Kidney (tissue), 14 donors: ENCODE measurements around the gene CARNS1. TPM values are rescaled to one million over a fixed set of nuclear protein-coding genes. Genes with fewer than 3 reads are reported as not detected.
A peak's percentile ranks its signal among the peaks of the same experiment; 100 is the strongest.

Experiments used
- DNase-seq, 5 donors: peaks; one replicate each; pipeline ENCODE4 v3.0.0-alpha.2; 2013 to 2020
- FAIRE-seq: peaks from 2 replicates; lab custom pipeline; 2012; peaks lifted over from hg19 to GRCh38; lab: Jason Lieb, UNC
- H3K27ac ChIP-seq, 2 donors: one replicate each; pipeline ENCODE4 v1.7.0; 2013; ENCODE audit warnings: low read depth in 2 of 2, low read length in 2 of 2, inconsistent platforms in 1 of 2
- H3K27me3 ChIP-seq: one replicate; pipeline ENCODE4 v1.7.1; 2013; ENCODE audit warnings: low read length, inconsistent platforms; ENCODE audit not compliant: control insufficient read depth, insufficient read depth
- H3K36me3 ChIP-seq, 3 donors: one replicate each; pipeline versions ENCODE4 v1.7.0 to v1.7.1; 2013; ENCODE audit warnings: low read length in 3 of 3, control low read depth in 1 of 3, inconsistent platforms in 1 of 3; ENCODE audit not compliant: insufficient read depth in 3 of 3, control insufficient read depth in 2 of 3
- H3K4me1 ChIP-seq, 3 donors: one replicate each; pipeline versions ENCODE4 v1.7.0 to v1.7.1; 2013; ENCODE audit warnings: low read length in 3 of 3, inconsistent platforms in 1 of 3, low read depth in 1 of 3; ENCODE audit not compliant: control insufficient read depth in 2 of 3, insufficient read depth in 2 of 3
- H3K4me3 ChIP-seq, 3 donors: one replicate each; pipeline versions ENCODE4 v1.7.0 to v1.8.1; 2013; ENCODE audit warnings: low read length in 3 of 3, control low read depth in 1 of 3, inconsistent platforms in 1 of 3
- H3K9ac ChIP-seq, 3 donors: one replicate each; pipeline versions ENCODE4 v1.7.0 to v1.7.1; 2013; ENCODE audit warnings: low read length in 3 of 3, control low read depth in 1 of 3, inconsistent platforms in 1 of 3
- H3K9me3 ChIP-seq, 3 donors: one replicate each; pipeline versions ENCODE4 v1.7.0 to v1.7.1; 2013; ENCODE audit warnings: low read length in 3 of 3, control low read depth in 1 of 3, inconsistent platforms in 1 of 3; ENCODE audit not compliant: control insufficient read depth in 2 of 3, insufficient read depth in 1 of 3
- intact Hi-C: fragments of 100-400 bp; cut with DNase I; formaldehyde crosslinking; loops from one replicate; pipeline ENCODE4 v1.11.1; 2022
- polyA plus RNA-seq: library from polyadenylated mRNA; stranded (reverse); fragments of 350-450 nt; fragmentation: Illumina TruSeq; extraction: RNeasy Lipid Tissue Mini Kit (QIAGEN cat#74804); gene quantifications from one replicate; pipeline ENCODE4 v1.2.3, GENCODE V29; 2014; ENCODE audit warnings: low read depth, low replicate concordance; ENCODE audit not compliant: insufficient read depth
- total RNA-seq: library from RNA; stranded (reverse); fragmentation: NEBNext Ultra II Directional; extraction: Animal tissue kit (Norgen Biotek cat#: 25700); gene quantifications from one replicate; pipeline ENCODE4 v1.2.1, GENCODE V29; 2021
- TF ChIP-seq, protein P1 (sequence below): IDR thresholded peaks from 3 replicates; pipeline ENCODE4 v1.5.1; 2012; ENCODE audit warnings: mild to moderate bottlenecking, moderate library complexity, borderline replicate concordance; ENCODE audit not compliant: insufficient read depth; ENCODE audit errors: extremely low read depth
- donor health status: control.
- donor health status: control.
- donor health status: control.
- donor health status: control.
- donor health status: control.
- donor health status: DM: yes; HTN: yes; CAD: no.
- donor health status: Normal renal cell carcinoma (clear cell type).

Gene CARNS1
- total and polyA plus RNA-seq, 2 donors from 2014 or later = 0.80 to 1.7 TPM

DNA sequence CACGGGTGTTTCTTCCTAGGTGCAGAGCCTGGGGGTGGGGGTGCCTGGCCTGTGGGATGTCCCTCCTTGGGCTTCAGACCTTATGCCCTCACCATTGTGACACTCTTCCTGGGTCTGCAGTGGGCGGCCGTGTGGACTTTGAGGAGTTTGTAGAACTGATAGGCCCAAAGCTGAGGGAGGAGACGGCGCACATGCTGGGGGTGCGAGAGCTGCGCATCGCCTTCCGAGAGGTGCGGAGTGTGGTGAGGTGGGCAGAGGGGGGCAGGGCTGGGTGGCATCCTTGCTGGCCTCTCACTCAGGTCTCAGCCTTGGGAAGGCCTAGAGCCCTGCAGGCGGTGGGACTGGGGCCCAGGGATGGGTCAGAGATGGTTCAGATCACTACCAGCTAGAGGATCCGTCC lies 42.0 kb downstream of the CARNS1 start:
- intact Hi-C loops = no loop called here
- Histone ChIP-seq H3K4me3 (no peak overlapping the region), H3K4me1 (peaks cover 0 to 2% (median 0%) of the 10 kb centered on the region in 3 donors), H3K27me3 (no peaks in the 10 kb centered on the region), H3K27ac (no peak overlapping the region), H3K9ac (no peak overlapping the region), H3K36me3 (no peaks in the 10 kb centered on the region), H3K9me3 (no peaks in the 10 kb centered on the region)
- TF ChIP-seq, protein P1, sequence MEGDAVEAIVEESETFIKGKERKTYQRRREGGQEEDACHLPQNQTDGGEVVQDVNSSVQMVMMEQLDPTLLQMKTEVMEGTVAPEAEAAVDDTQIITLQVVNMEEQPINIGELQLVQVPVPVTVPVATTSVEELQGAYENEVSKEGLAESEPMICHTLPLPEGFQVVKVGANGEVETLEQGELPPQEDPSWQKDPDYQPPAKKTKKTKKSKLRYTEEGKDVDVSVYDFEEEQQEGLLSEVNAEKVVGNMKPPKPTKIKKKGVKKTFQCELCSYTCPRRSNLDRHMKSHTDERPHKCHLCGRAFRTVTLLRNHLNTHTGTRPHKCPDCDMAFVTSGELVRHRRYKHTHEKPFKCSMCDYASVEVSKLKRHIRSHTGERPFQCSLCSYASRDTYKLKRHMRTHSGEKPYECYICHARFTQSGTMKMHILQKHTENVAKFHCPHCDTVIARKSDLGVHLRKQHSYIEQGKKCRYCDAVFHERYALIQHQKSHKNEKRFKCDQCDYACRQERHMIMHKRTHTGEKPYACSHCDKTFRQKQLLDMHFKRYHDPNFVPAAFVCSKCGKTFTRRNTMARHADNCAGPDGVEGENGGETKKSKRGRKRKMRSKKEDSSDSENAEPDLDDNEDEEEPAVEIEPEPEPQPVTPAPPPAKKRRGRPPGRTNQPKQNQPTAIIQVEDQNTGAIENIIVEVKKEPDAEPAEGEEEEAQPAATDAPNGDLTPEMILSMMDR = no peak
- FAIRE-seq (no peak), DNase-seq (no peak)

DNA sequence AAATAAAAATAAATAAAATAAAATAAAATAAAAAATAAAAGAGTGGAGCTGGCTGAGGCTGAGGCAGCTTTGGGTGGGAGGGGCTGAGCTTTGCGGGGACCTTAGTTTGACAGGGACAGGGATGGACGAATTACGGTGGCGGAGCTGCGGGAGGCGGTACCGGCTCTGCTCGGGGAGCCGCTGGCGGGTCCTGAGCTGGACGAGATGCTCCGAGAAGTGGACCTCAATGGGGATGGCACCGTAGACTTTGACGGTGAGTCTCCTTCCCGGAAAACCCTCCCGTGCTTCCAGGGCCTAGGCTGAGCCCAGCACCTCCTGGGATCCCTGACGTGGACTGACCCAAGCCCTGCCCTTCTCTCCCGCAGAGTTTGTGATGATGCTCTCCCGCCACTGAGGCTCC lies 42.8 kb downstream of the CARNS1 start:
- TF ChIP-seq, protein P1 = no peak
- Histone ChIP-seq H3K9ac (no peak overlapping the region), H3K4me3 (no peak overlapping the region), H3K9me3 (no peaks in the 10 kb centered on the region), H3K27ac (no peak overlapping the region), H3K36me3 (no peaks in the 10 kb centered on the region), H3K4me1 (no peaks in the 10 kb centered on the region), H3K27me3 (no peaks in the 10 kb centered on the region)
- intact Hi-C loops = no loop called here
- no peak for DNase-seq
- FAIRE-seq = no peak

DNA sequence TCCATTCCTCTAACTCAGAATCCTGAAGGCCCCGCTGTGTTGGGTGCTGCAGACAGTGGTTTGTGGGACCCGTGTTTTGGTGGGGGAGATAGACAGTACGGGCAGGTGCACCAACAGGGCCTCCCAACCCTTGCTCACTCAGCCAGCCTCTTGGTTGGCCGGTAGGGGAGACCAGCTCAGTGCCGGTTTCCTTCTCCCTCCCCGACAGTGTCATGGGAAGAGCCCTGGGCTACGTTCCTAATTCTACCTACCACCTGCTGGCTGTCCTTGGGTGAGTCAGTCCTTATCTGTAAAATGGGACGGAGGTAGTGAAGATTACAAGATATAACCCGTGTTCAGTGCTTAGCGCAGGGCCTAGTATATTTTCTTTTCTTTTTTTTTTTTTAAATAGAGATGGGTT lies 47.7 kb downstream of the CARNS1 start:
- Histone ChIP-seq H3K9me3 (no peaks in the 10 kb centered on the region), H3K36me3 (no peaks in the 10 kb centered on the region), H3K27ac (no peak overlapping the region), H3K4me3 (no peak overlapping the region), H3K9ac (no peak overlapping the region), H3K27me3 (no peaks in the 10 kb centered on the region), H3K4me1 (peaks cover 0 to 18% (median 8%) of the 10 kb centered on the region in 3 donors)
- DNase-seq = peak in 1 of 5 donors; percentile 66
- intact Hi-C loops = no loop called here
- no peak for FAIRE-seq
- TF ChIP-seq, protein P1 = no peak

DNA sequence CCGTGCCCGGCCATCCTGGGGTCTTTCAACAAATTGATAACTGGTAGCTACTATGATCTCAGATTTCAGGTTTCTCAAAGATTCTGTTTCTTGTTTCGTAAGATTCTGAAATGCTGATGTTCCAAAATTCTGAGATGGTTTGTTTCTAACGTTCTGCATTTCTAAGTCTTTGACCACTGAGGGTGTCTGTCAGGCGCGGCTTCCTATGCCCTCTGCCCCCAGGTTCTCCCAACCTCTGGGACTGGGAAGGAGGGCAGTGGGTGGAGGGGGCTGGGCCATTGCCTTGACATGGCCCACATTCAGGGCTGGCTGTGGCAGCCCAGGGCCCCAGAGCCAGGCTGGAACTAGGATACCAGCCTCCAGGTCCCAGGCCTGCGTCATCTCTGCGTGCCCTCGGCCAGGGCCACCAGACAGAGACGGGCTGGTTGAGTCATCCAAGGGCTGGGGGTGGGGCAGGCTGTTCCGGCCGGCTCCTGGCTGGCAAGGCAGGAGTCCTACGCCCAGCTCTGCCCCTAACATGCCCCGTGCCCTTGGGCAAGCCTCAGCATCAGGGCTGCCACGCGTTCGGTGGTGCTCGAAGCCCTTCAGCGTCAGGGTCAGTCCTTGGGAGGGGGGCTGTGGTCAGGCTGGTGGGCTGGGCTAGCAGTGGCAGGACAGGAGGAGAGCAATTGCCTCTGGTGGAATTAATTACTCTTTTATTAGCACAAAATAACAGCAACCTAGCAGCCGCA lies 48.4 kb downstream of the CARNS1 start:
- peak overlapping the region in 1 of 3 donors; percentile 81 for H3K4me3 ChIP-seq
- H3K27ac ChIP-seq = peak overlapping the region; percentile 86 to 93
- H3K4me1 ChIP-seq = peaks cover 0 to 21% (median 12%) of the 10 kb centered on the region in 3 donors
- DNase-seq (peak in 2 of 5 donors; percentile 78 to 95), FAIRE-seq (no peak)
- H3K27me3 ChIP-seq = no peaks in the 10 kb centered on the region
- H3K9ac ChIP-seq = peak overlapping the region in 1 of 3 donors; percentile 48
- H3K36me3 ChIP-seq = no peaks in the 10 kb centered on the region
- intact Hi-C loops = no loop called here
- TF ChIP-seq, protein P1 = no peak
- no peaks in the 10 kb centered on the region for H3K9me3 ChIP-seq
